ENCODE data around the gene FURIN. TPM values are rescaled to one million over a fixed set of nuclear protein-coding genes. Genes with fewer than 3 reads are reported as not detected.

Gene FURIN
- total and polyA plus RNA-seq, 9 of the 15 experiments (the other 6 are each of a cell fraction or from before 2014, with no cell fraction given) = 0.92 to 99.9 (median 34.8) TPM

DNA sequence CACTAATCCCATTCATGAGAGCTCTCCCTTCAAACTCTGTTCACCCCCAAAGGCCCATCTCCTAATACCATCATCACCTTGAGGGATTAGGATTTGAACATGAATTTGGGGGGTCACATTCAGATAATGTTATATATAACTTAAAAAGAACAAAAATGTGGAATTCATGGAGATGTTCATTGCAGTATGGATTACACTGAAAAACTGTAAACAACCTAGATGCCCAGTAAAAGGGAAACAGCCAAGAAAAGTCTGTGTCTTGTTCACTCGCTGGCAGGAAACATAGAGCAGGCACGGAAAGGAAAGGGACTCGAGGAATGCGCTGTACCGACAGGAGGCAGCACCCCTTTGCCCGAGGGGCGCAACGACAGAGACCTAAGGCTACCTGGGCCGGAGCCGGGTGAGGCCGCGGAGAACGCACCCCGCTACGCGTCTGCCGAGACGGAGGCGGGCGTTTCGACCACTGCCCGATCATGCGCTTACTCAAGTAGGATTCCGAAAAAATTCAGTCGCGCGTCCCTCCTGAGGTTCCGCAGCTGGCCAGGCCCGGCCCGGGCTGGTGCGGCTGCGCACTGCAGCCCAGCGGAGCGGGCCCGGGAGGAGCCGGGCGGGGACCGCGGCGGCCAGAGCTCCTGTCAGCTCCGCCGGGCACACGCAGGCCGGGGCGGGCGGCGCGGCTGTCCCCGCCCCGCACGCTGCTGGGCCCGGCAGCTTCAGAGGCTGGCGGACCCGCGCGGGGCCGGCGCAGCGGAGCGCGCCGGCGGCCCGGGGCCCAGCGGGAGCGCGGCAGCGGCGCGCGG is 33.9 kb downstream of the FURIN start (continued):
- TF ChIP-seq POLR2H (tag; IDR thresholded peaks at IDR 0.05; ENCODE audit: low read depth) = peak; percentile 71
- peak; percentile 12 for TF ChIP-seq SMARCB1 (IDR thresholded peaks at IDR 0.05; ENCODE audit: insufficient read length, low read depth)
- TF ChIP-seq ARNT (IDR thresholded peaks at IDR 0.05) = peak in 1 of 2 experiments; percentile 64; a peak in 2 of 4 replicates
- TF ChIP-seq HNRNPH1 (optimal IDR thresholded peaks at IDR 0.05; ENCODE audit: low read depth, low read length) = no peak
- no peak; the same call in 1 of the 2 replicates for TF ChIP-seq ZNF644 (tag; IDR thresholded peaks at IDR 0.05; ENCODE audit: low read depth)
- peak; percentile 58 to 64; a peak in 3 of 4 replicates for TF ChIP-seq FOXK2 (conservative IDR thresholded peaks at IDR 0.05 in 1 of 2, IDR thresholded peaks at IDR 0.05 in 1 of 2; ENCODE audit: low read depth in 2 of 2)
- TF ChIP-seq GATAD2A (IDR thresholded peaks at IDR 0.05) = 0 out of 2 replicates have a peak, but pooled peaks have one; percentile 29
- TF ChIP-seq MTA3 (IDR thresholded peaks at IDR 0.05; ENCODE audit: borderline replicate concordance) = peak; percentile 36; the same call in 1 of the 2 replicates
- TF ChIP-seq, protein P1, sequence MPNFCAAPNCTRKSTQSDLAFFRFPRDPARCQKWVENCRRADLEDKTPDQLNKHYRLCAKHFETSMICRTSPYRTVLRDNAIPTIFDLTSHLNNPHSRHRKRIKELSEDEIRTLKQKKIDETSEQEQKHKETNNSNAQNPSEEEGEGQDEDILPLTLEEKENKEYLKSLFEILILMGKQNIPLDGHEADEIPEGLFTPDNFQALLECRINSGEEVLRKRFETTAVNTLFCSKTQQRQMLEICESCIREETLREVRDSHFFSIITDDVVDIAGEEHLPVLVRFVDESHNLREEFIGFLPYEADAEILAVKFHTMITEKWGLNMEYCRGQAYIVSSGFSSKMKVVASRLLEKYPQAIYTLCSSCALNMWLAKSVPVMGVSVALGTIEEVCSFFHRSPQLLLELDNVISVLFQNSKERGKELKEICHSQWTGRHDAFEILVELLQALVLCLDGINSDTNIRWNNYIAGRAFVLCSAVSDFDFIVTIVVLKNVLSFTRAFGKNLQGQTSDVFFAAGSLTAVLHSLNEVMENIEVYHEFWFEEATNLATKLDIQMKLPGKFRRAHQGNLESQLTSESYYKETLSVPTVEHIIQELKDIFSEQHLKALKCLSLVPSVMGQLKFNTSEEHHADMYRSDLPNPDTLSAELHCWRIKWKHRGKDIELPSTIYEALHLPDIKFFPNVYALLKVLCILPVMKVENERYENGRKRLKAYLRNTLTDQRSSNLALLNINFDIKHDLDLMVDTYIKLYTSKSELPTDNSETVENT (CRISPR knock-in tag; IDR thresholded peaks at IDR 0.05) = peak; percentile 77
- TF ChIP-seq, protein P2, sequence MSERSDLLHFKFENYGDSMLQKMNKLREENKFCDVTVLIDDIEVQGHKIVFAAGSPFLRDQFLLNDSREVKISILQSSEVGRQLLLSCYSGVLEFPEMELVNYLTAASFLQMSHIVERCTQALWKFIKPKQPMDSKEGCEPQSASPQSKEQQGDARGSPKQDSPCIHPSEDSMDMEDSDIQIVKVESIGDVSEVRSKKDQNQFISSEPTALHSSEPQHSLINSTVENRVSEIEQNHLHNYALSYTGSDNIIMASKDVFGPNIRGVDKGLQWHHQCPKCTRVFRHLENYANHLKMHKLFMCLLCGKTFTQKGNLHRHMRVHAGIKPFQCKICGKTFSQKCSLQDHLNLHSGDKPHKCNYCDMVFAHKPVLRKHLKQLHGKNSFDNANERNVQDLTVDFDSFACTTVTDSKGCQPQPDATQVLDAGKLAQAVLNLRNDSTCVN (CRISPR knock-in tag; IDR thresholded peaks at IDR 0.05) = no peak
- no peak for TF ChIP-seq SNRNP70 (optimal IDR thresholded peaks at IDR 0.05; ENCODE audit: low read depth, low read length)
- TF ChIP-seq TEAD2 (tag; IDR thresholded peaks at IDR 0.05) = no peak
- TF ChIP-seq HNRNPL (IDR thresholded peaks at IDR 0.05; ENCODE audit: low read depth, low read length) = no peak
- TF ChIP-seq SP1 (CRISPR knock-in tag; IDR thresholded peaks at IDR 0.05) = peak; percentile 62; the same call in 1 of the 2 replicates
- TF ChIP-seq ZNF253 (CRISPR knock-in tag; conservative IDR thresholded peaks at IDR 0.05) = 0 out of 2 replicates have a peak, but pooled peaks have one; percentile 33
- TF ChIP-seq, protein P3, sequence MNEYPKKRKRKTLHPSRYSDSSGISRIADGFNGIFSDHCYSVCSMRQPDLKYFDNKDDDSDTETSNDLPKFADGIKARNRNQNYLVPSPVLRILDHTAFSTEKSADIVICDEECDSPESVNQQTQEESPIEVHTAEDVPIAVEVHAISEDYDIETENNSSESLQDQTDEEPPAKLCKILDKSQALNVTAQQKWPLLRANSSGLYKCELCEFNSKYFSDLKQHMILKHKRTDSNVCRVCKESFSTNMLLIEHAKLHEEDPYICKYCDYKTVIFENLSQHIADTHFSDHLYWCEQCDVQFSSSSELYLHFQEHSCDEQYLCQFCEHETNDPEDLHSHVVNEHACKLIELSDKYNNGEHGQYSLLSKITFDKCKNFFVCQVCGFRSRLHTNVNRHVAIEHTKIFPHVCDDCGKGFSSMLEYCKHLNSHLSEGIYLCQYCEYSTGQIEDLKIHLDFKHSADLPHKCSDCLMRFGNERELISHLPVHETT (CRISPR knock-in tag; conservative IDR thresholded peaks at IDR 0.05 in 1 of 2, IDR thresholded peaks at IDR 0.05 in 1 of 2) = peak in 1 of 2 experiments; percentile 67; a peak in 2 of 4 replicates
- TF ChIP-seq, protein P4, sequence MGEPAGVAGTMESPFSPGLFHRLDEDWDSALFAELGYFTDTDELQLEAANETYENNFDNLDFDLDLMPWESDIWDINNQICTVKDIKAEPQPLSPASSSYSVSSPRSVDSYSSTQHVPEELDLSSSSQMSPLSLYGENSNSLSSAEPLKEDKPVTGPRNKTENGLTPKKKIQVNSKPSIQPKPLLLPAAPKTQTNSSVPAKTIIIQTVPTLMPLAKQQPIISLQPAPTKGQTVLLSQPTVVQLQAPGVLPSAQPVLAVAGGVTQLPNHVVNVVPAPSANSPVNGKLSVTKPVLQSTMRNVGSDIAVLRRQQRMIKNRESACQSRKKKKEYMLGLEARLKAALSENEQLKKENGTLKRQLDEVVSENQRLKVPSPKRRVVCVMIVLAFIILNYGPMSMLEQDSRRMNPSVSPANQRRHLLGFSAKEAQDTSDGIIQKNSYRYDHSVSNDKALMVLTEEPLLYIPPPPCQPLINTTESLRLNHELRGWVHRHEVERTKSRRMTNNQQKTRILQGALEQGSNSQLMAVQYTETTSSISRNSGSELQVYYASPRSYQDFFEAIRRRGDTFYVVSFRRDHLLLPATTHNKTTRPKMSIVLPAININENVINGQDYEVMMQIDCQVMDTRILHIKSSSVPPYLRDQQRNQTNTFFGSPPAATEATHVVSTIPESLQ (CRISPR knock-in tag; IDR thresholded peaks at IDR 0.05) = 0 out of 2 replicates have a peak, but pooled peaks have one; percentile 47
- peak; percentile 3; the same call in 1 of the 2 replicates for TF ChIP-seq ETV1 (tag; conservative IDR thresholded peaks at IDR 0.05; ENCODE audit: low read depth)

Data from K562 (cell line).